IMR-90 (cell line): Measurements from ENCODE around the gene RAPGEF1. TPM values are rescaled to one million over a fixed set of nuclear protein-coding genes. Genes with fewer than 3 reads are reported as not detected.

Source experiments
- ATAC-seq: fragments of 200-7000 bp; cut with Tn5 transposase; 2 replicates; pipeline ENCODE4 v1.9.1; 2020; ENCODE audit warnings: low read depth, mild to moderate bottlenecking, moderate library complexity
- BruUV-seq: library from RNA; stranded (reverse); fragments of 400-500 nt; replicated peaks from 2 replicates; lab custom pipeline; 2021; lab: Mats Ljungman, UMichigan
- CTCF ChIA-PET: fragments of 300-600 bp; formaldehyde crosslinking; extraction: SDS; loops from one replicate; lab custom pipeline; 2021; ENCODE audit warnings: antibody characterized with exemption; lab: Yijun Ruan, JAX
- POLR2A ChIA-PET: fragments of 300-600 bp; sonication (Branson Sonifier 250); formaldehyde crosslinking; loops from one replicate; lab custom pipeline; 2022; ENCODE audit warnings: antibody characterized with exemption; ENCODE audit not compliant: unreplicated experiment; lab: Charles Lee
- DNase-seq: peaks from one replicate; pipeline ENCODE4 v3.0.0; 2013
- H2AFZ ChIP-seq: replicated peaks from 2 replicates; pipeline ENCODE3; 2013; ENCODE audit warnings: low read length, mild to moderate bottlenecking; ENCODE audit not compliant: poor library complexity
- H2AK5ac ChIP-seq: 2 replicates; pipeline ENCODE4 v1.6.1; 2013; ENCODE audit warnings: low read depth, low read length, inconsistent platforms
- H2AK9ac ChIP-seq: replicated peaks from 2 replicates; pipeline ENCODE3; 2013; ENCODE audit warnings: mild to moderate bottlenecking, low read depth, low read length, moderate library complexity; ENCODE audit not compliant: poor library complexity
- H2BK120ac ChIP-seq: 2 replicates; pipeline ENCODE4 v1.6.1; 2013; ENCODE audit warnings: low read depth, low read length, inconsistent platforms
- H2BK15ac ChIP-seq: 3 replicates; pipeline ENCODE4 v1.6.1; 2013; ENCODE audit warnings: low read depth, low read length, inconsistent platforms
- H2BK20ac ChIP-seq: 2 replicates; pipeline ENCODE4 v1.6.1; 2013; ENCODE audit warnings: low read depth, mild to moderate bottlenecking, inconsistent platforms, low read length, moderate library complexity
- H2BK5ac ChIP-seq: 2 replicates; pipeline ENCODE4 v1.6.1; 2013; ENCODE audit warnings: mild to moderate bottlenecking, low read depth, low read length, inconsistent platforms; ENCODE audit not compliant: poor library complexity, severe bottlenecking
- H3K14ac ChIP-seq: replicated peaks from 2 replicates; pipeline ENCODE4 v1.6.1; 2013; ENCODE audit warnings: low read depth, low read length, inconsistent platforms
- H3K18ac ChIP-seq: 2 replicates; pipeline ENCODE4 v1.6.1; 2013; ENCODE audit warnings: low read depth, low read length, control low read depth
- H3K23ac ChIP-seq: 2 replicates; pipeline ENCODE4 v1.6.1; 2013; ENCODE audit warnings: low read depth, low read length, inconsistent platforms
- H3K27ac ChIP-seq: 2 replicates; pipeline ENCODE4 v1.5.1; 2013; ENCODE audit warnings: mild to moderate bottlenecking, control low read depth, low read length; ENCODE audit not compliant: insufficient read depth
- H3K27me3 ChIP-seq: 2 replicates; pipeline ENCODE4 v1.6.1; 2013; ENCODE audit warnings: low read length; ENCODE audit not compliant: control insufficient read depth, insufficient read depth
- H3K36me3 ChIP-seq: 2 replicates; pipeline ENCODE4 v1.6.1; 2013; ENCODE audit warnings: low read length, mixed read lengths; ENCODE audit not compliant: control insufficient read depth, insufficient read depth
- H3K4ac ChIP-seq: 2 replicates; pipeline ENCODE4 v1.6.1; 2013; ENCODE audit warnings: low read depth, low read length, inconsistent platforms
- H3K4me1 ChIP-seq: 2 replicates; pipeline ENCODE4 v1.6.1; 2013; ENCODE audit warnings: low read length, mixed read lengths; ENCODE audit not compliant: control insufficient read depth, insufficient read depth
- H3K4me2 ChIP-seq: 2 replicates; pipeline ENCODE4 v1.6.1; 2013; ENCODE audit warnings: low read depth, mild to moderate bottlenecking, control low read depth, low read length, moderate library complexity
- H3K4me3 ChIP-seq: 2 replicates; pipeline ENCODE4 v1.5.1; 2013; ENCODE audit warnings: low read depth, mild to moderate bottlenecking, control low read depth, low read length, moderate library complexity; ENCODE audit not compliant: insufficient read depth
- H3K56ac ChIP-seq: 2 replicates; pipeline ENCODE4 v1.6.1; 2013; ENCODE audit warnings: low read length, inconsistent platforms; ENCODE audit not compliant: insufficient read depth; ENCODE audit errors: extremely low read depth
- H3K79me1 ChIP-seq, 2 experiments: 2 replicates each; pipeline ENCODE4 v1.6.1; 2013; ENCODE audit warnings: low read length in 2 of 2, inconsistent platforms in 1 of 2, low read depth in 1 of 2
- H3K9ac ChIP-seq: 2 replicates; pipeline ENCODE4 v1.6.1; 2013; ENCODE audit warnings: low read depth, low read length, control low read depth
- H3K9me1 ChIP-seq: 2 replicates; pipeline ENCODE4 v1.6.1; 2013; ENCODE audit warnings: low read length, inconsistent platforms; ENCODE audit not compliant: insufficient read depth
- H3K9me3 ChIP-seq: 2 replicates; pipeline ENCODE4 v1.6.1; 2013; ENCODE audit warnings: low read length; ENCODE audit not compliant: control insufficient read depth, insufficient read depth
- H4K20me1 ChIP-seq: 2 replicates; pipeline ENCODE4 v1.6.1; 2013; ENCODE audit warnings: low read length, inconsistent platforms; ENCODE audit not compliant: insufficient read depth
- H4K5ac ChIP-seq: 2 replicates; pipeline ENCODE4 v1.6.1; 2013; ENCODE audit warnings: mild to moderate bottlenecking, low read depth, low read length, control low read depth
- H4K8ac ChIP-seq, 2 experiments: 2 replicates each; pipeline ENCODE4 v1.6.1; 2013; ENCODE audit warnings: low read depth in 2 of 2, low read length in 2 of 2, control low read depth in 1 of 2, inconsistent platforms in 1 of 2
- H4K91ac ChIP-seq: 2 replicates; pipeline ENCODE4 v1.6.1; 2013; ENCODE audit warnings: low read depth, low read length, inconsistent platforms; ENCODE audit not compliant: insufficient read depth
- BHLHE40 ChIP-seq: fragments of 150-350 bp; IDR thresholded peaks from 2 replicates; pipeline ENCODE4 v1.6.1; 2016; ENCODE audit warnings: mild to moderate bottlenecking, low read depth, low read length
- CEBPB ChIP-seq: IDR thresholded peaks from 2 replicates; pipeline ENCODE4 v1.6.1; 2012; ENCODE audit warnings: low read depth, low read length, improper control_type of control experiment
- FOS ChIP-seq: fragments of 150-350 bp; IDR thresholded peaks from 2 replicates; pipeline ENCODE4 v1.6.1; 2016; ENCODE audit warnings: low read depth, low read length
- MAZ ChIP-seq: IDR thresholded peaks from 2 replicates; pipeline ENCODE4 v1.6.1; 2012; ENCODE audit warnings: low read depth, mild to moderate bottlenecking, low read length, improper control_type of control experiment, moderate library complexity, borderline replicate concordance
- MXI1 ChIP-seq: IDR thresholded peaks from 2 replicates; pipeline ENCODE4 v1.6.1; 2012; ENCODE audit warnings: low read depth, mild to moderate bottlenecking, low read length, moderate library complexity, borderline replicate concordance
- POLR2A ChIP-seq: IDR thresholded peaks from 2 replicates; pipeline ENCODE4 v1.6.1; 2012; ENCODE audit warnings: mild to moderate bottlenecking, low read depth, low read length
- RAD21 ChIP-seq: IDR thresholded peaks from 2 replicates; pipeline ENCODE4 v1.6.1; 2012; ENCODE audit warnings: low read length, improper control_type of control experiment
- RFX5 ChIP-seq: IDR thresholded peaks from 2 replicates; pipeline ENCODE4 v1.8.0; 2012; ENCODE audit warnings: low read depth, mild to moderate bottlenecking, low read length, moderate library complexity
- USF2 ChIP-seq: fragments of 150-350 bp; IDR thresholded peaks from 2 replicates; pipeline ENCODE4 v1.6.1; 2017; ENCODE audit warnings: mild to moderate bottlenecking, antibody characterized with exemption, low read length, low read depth
- WGBS, 2 experiments: methylation state at CpG; one replicate each; pipeline versions ENCODE4 v1.1.5 to v1.1.7; 2013; ENCODE audit warnings: missing lambda C conversion rate in 2 of 2; ENCODE audit not compliant: insufficient read length in 1 of 2; ENCODE audit errors: extremely low coverage in 2 of 2; 5-methylcytosine and 5-hydroxymethylcytosine counted together
- dilution Hi-C: fragments of 300-500 bp; cut with HindIII; formaldehyde crosslinking; loops from one replicate; pipeline ENCODE4 v1.14.3; 2018; ENCODE audit warnings: low sequenced_read_pairs; ENCODE audit not compliant: unreplicated experiment
- in situ Hi-C: fragments of 300-500 bp; cut with MboI; formaldehyde crosslinking; loops from 3 replicates; pipeline ENCODE4 v1.14.3; 2019; ENCODE audit warnings: low sequenced_read_pairs, inconsistent platforms, mixed read lengths
- intact Hi-C: fragments of 100-400 bp; cut with micrococcal nuclease; formaldehyde crosslinking; loops from 2 replicates; pipeline ENCODE4 v1.10.0; 2022
- polyA plus RNA-seq, 3 experiments: library from polyadenylated mRNA; depleted of rRNA; stranded (reverse); fragments of >200 nt; gene quantifications; 2 replicates each; pipeline ENCODE4 v1.2.3, GENCODE V29; 2012; ENCODE audit warnings: low replicate concordance in 1 of 3
- total RNA-seq: library from RNA; depleted of rRNA; stranded (reverse); fragments of >200 nt; gene quantifications from 2 replicates; pipeline ENCODE4 v1.2.3, GENCODE V29; 2012
- TF ChIP-seq, protein P1 (sequence below): conservative IDR thresholded peaks from 2 replicates; pipeline ENCODE4 v1.5.1; 2012; ENCODE audit warnings: mild to moderate bottlenecking, low read depth, low read length, improper control_type of control experiment
- TF ChIP-seq, protein P2 (sequence below): fragments of 150-350 bp; IDR thresholded peaks from 2 replicates; pipeline ENCODE4 v1.6.1; 2016; ENCODE audit warnings: low read depth, mild to moderate bottlenecking, low read length, moderate library complexity, borderline replicate concordance

RAPGEF1 gene
- total and polyA plus RNA-seq, 2 of the 4 experiments (the other 2 are of a cell fraction): 13.1 to 22.3 TPM

DNA sequence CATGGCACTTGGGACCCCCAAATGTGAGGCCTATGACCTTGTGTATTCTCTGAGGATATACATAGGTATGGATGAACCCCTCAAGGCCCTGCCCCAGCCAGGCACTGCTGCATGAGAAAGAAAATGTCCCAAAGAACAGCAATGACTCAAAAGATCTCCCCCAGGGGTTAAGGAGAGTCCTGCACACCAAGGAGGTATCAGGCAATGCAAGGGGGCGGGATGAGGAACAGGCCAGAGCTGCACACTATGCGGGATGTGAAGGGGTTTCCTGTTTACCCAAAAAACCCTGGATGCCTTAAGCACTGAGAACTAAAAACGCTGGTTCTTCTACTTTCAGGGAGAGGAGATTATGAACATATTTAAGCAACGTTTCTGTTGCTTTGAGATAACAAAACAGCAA lies 3.4 kb downstream of the RAPGEF1 start:
- Histone ChIP-seq H2BK20ac (no peak overlapping the region), H2BK120ac (no peak overlapping the region), H2AK5ac (no peak overlapping the region; the same call in 1 of the 2 replicates), H3K9ac (no peak overlapping the region), H3K79me1 (peaks cover 35 to 71% of the 10 kb centered on the region in 2 experiments), H4K5ac (no peak overlapping the region), H3K4me3 (no peak overlapping the region), H2BK5ac (no peak overlapping the region), H3K23ac (no peak overlapping the region), H4K91ac (no peak overlapping the region), H2AK9ac (peak overlapping the region; percentile 53), H3K14ac (no peak overlapping the region), H3K27ac (no peak overlapping the region), H2AFZ (no peak overlapping the region), H3K36me3 (no peaks in the 10 kb centered on the region), H3K56ac (no peak overlapping the region), H3K4me1 (peaks cover 35% of the 10 kb centered on the region), H3K4me2 (no peak overlapping the region), H3K9me3 (no peaks in the 10 kb centered on the region), H4K8ac (no peak overlapping the region), H3K27me3 (no peaks in the 10 kb centered on the region), H3K18ac (no peak overlapping the region), H4K20me1 (peaks cover 70% of the 10 kb centered on the region), H2BK15ac (no peak overlapping the region), H3K9me1 (peaks cover 37% of the 10 kb centered on the region), H3K4ac (no peak overlapping the region)
- ChIA-PET POLR2A (no interaction called here), CTCF (interaction anchor here (0.5 kb wide), 1 partner anchor 45 kb away, joined by 3 read pairs; no protein-coding TSS in a partner anchor)
- dilution Hi-C loops: no loop called here
- ATAC-seq: no peak
- WGBS, 2 experiments: 83% methylated on average over 2 of the region's 4 CpGs; no CpG with 5 or more reads in 1 of the 2 experiments
- no peak for DNase-seq
- in situ Hi-C loops: no loop called here
- BruUV-seq: no TSS peak
- TF ChIP-seq FOS (no peak), POLR2A (no peak), USF2 (no peak), MAZ (no peak), BHLHE40 (no peak), RAD21 (no peak), RFX5 (no peak), CEBPB (no peak), MXI1 (no peak)
- TF ChIP-seq, protein P1, sequence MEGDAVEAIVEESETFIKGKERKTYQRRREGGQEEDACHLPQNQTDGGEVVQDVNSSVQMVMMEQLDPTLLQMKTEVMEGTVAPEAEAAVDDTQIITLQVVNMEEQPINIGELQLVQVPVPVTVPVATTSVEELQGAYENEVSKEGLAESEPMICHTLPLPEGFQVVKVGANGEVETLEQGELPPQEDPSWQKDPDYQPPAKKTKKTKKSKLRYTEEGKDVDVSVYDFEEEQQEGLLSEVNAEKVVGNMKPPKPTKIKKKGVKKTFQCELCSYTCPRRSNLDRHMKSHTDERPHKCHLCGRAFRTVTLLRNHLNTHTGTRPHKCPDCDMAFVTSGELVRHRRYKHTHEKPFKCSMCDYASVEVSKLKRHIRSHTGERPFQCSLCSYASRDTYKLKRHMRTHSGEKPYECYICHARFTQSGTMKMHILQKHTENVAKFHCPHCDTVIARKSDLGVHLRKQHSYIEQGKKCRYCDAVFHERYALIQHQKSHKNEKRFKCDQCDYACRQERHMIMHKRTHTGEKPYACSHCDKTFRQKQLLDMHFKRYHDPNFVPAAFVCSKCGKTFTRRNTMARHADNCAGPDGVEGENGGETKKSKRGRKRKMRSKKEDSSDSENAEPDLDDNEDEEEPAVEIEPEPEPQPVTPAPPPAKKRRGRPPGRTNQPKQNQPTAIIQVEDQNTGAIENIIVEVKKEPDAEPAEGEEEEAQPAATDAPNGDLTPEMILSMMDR: no peak
- TF ChIP-seq, protein P2, sequence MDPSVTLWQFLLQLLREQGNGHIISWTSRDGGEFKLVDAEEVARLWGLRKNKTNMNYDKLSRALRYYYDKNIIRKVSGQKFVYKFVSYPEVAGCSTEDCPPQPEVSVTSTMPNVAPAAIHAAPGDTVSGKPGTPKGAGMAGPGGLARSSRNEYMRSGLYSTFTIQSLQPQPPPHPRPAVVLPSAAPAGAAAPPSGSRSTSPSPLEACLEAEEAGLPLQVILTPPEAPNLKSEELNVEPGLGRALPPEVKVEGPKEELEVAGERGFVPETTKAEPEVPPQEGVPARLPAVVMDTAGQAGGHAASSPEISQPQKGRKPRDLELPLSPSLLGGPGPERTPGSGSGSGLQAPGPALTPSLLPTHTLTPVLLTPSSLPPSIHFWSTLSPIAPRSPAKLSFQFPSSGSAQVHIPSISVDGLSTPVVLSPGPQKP: no peak
- intact Hi-C loops: no loop called here
